Thyroid gland (tissue), 4 donors: ENCODE measurements around the gene RECQL. TPM values are rescaled to one million over a fixed set of nuclear protein-coding genes. Genes with fewer than 3 reads are reported as not detected.
"Not testable (repeated sequence)": the region's sequence is repeated elsewhere in the genome, so short reads cannot be mapped to it uniquely, and the experiment has no call there.

Experiments used
- DNase-seq, 2 donors: peaks; one replicate each; pipeline ENCODE4 v3.0.0-alpha.2; 2019
- H3K27ac ChIP-seq, 3 donors: fragments of 200-600 bp; sonication (generic); 1 replicate in 2 of 3; 2 replicates in 1 of 3; pipeline ENCODE4 v1.5.1; 2016 to 2019; ENCODE audit warnings: mild to moderate bottlenecking in 1 of 3, moderate library complexity in 1 of 3
- H3K27me3 ChIP-seq: fragments of 200-600 bp; sonication (generic); one replicate; pipeline ENCODE4 v1.5.1; 2019
- H3K36me3 ChIP-seq, 2 donors: fragments of 200-600 bp; sonication (generic); one replicate each; pipeline ENCODE4 v1.5.1; 2016 to 2019
- H3K4me1 ChIP-seq, 2 donors: fragments of 200-600 bp; sonication (generic); one replicate each; pipeline ENCODE4 v1.5.1; 2017 to 2019
- H3K4me3 ChIP-seq, 3 donors: fragments of 200-600 bp; sonication (generic); replicated peaks in 1 of 3; 1 replicate in 2 of 3; 2 replicates in 1 of 3; pipeline ENCODE4 v1.5.1; 2016; ENCODE audit warnings: mild to moderate bottlenecking in 1 of 3
- H3K9me3 ChIP-seq: fragments of 200-600 bp; sonication (generic); one replicate; pipeline ENCODE4 v1.5.1; 2017
- POLR2A ChIP-seq, 2 donors: fragments of 450-650 bp; IDR thresholded peaks; one replicate each; pipeline ENCODE4 v1.6.1; 2017; ENCODE audit warnings: antibody characterized with exemption in 2 of 2, mild to moderate bottlenecking in 2 of 2, moderate library complexity in 1 of 2
- WGBS, 2 donors: methylation state at CpG; one replicate each; pipeline ENCODE4 v1.1.5; 2017; 5-methylcytosine and 5-hydroxymethylcytosine counted together
- intact Hi-C: fragments of 100-400 bp; cut with DNase I; formaldehyde crosslinking; loops from one replicate; pipeline ENCODE4 v1.15.1; 2023
- total RNA-seq, 4 donors: library from RNA; depleted of rRNA; stranded (reverse); fragments of >200 nt; gene quantifications; one replicate each; pipeline ENCODE4 v1.2.3, GENCODE V29; 2016
- TF ChIP-seq, protein P1 (sequence below), 6 experiments: fragments of 200-600 bp in 3 of 6; fragments of 450-650 bp in 3 of 6; sonication (generic) in 3 of 6; IDR thresholded peaks; one replicate each; pipeline ENCODE4 v1.5.1; 2016 to 2019; ENCODE audit warnings: antibody characterized with exemption in 6 of 6, mild to moderate bottlenecking in 2 of 6, inconsistent platforms in 1 of 6, moderate library complexity in 1 of 6

Gene RECQL
- total RNA-seq, 4 donors from 2014 or later: 26.8 to 71.2 (median 46.4) TPM

DNA sequence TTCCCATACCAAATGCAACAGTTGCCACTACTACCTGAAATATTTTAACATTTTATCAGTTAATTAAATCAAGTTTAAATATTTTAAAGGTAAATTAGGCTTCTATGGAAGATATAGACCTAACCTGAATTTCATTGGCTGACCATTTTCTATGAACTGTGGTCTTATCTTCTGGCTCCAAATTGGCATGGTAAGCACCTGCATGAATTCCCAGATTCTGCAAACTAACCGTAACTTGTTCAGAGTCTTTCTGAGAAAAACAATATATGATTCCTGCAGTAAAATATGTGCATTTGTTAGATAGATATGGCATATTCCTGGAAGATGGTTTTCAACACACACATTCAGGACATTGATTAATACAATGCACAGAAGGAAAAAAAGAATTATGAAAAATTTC is 25.9 kb downstream of the RECQL start:
- peaks cover 10 to 31% of the 10 kb centered on the region in 2 donors for H3K36me3 ChIP-seq
- no peaks in the 10 kb centered on the region for H3K27me3 ChIP-seq
- H3K4me3 ChIP-seq: no peak overlapping the region
- no peak for DNase-seq
- H3K27ac ChIP-seq: no peak overlapping the region
- TF ChIP-seq, protein P1, sequence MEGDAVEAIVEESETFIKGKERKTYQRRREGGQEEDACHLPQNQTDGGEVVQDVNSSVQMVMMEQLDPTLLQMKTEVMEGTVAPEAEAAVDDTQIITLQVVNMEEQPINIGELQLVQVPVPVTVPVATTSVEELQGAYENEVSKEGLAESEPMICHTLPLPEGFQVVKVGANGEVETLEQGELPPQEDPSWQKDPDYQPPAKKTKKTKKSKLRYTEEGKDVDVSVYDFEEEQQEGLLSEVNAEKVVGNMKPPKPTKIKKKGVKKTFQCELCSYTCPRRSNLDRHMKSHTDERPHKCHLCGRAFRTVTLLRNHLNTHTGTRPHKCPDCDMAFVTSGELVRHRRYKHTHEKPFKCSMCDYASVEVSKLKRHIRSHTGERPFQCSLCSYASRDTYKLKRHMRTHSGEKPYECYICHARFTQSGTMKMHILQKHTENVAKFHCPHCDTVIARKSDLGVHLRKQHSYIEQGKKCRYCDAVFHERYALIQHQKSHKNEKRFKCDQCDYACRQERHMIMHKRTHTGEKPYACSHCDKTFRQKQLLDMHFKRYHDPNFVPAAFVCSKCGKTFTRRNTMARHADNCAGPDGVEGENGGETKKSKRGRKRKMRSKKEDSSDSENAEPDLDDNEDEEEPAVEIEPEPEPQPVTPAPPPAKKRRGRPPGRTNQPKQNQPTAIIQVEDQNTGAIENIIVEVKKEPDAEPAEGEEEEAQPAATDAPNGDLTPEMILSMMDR (IDR thresholded peaks at IDR 0.05): no peak
- TF ChIP-seq POLR2A (IDR thresholded peaks at IDR 0.05): no peak
- no peaks in the 10 kb centered on the region for H3K9me3 ChIP-seq
- H3K4me1 ChIP-seq: no peaks in the 10 kb centered on the region
- intact Hi-C loops: no loop called here
- 97 to 100% methylated on average over 1 of the region's 1 CpG for WGBS, 2 donors

DNA sequence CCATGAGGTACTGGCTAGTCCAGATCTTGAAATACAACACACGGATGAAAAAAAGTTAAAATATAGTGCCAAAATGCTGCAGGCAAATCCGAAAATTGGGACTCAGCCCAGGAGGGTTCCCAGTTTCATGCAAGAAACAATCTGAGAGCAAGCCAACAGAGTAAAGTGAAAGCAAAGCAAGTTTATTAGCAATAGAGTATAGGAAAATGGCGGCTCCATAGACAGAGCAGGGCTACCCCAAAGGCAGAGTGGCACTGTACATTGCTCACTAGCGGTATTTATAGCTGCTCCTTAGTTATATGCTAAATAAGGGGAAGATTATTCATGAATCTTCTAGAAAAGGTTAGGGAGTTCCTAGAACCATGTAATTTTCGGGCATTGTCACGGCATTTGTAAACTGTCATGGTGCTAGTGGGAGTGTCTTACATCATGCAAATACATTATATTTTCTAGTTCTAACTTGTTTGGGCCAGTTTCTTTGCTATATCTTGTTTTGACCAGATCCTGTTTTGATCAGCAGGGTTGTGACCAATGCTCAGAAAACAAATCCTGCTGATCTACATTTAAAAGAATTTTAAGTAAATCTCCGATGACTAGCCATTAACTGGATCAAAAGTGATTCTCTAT is 29.1 kb downstream of the RECQL start:
- Histone ChIP-seq H3K9me3 (no peaks in the 10 kb centered on the region), H3K36me3 (peaks cover 15 to 25% of the 10 kb centered on the region in 2 donors), H3K27me3 (no peaks in the 10 kb centered on the region), H3K4me1 (no peaks in the 10 kb centered on the region), H3K27ac (no peak overlapping the region), H3K4me3 (no peak overlapping the region)
- no peak for DNase-seq
- 96% methylated on average over 7 of the region's 7 CpGs for WGBS, 2 donors
- TF ChIP-seq, protein P1 (IDR thresholded peaks at IDR 0.05): no peak
- no peak for TF ChIP-seq POLR2A (IDR thresholded peaks at IDR 0.05)
- intact Hi-C loops: no loop called here

DNA sequence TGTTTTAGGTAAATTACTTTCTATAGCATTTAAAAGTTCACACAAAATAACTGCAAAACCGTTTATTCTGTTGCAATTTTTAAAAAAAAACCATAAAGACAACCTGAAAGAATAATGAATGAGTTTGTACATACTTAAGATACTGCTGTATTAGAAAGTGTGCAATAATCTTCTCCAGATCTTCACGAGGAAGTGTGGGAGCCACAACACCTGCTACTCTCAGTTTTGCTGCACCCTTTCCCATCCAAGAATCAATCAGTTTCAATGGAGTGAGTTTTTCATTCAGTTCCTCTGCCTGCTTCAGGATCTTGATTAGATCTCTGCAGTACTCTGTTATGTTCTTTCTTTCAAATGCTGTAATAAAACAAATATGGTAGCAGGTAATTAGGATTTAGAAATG is 30.1 kb downstream of the RECQL start:
- DNase-seq: no peak
- no peak overlapping the region for H3K27ac ChIP-seq
- no peaks in the 10 kb centered on the region for H3K9me3 ChIP-seq
- 88 to 89% methylated on average over 2 of the region's 2 CpGs for WGBS, 2 donors
- intact Hi-C loops: no loop called here
- TF ChIP-seq, protein P1 (IDR thresholded peaks at IDR 0.05): no peak
- TF ChIP-seq POLR2A (IDR thresholded peaks at IDR 0.05): no peak
- H3K27me3 ChIP-seq: no peaks in the 10 kb centered on the region
- no peak overlapping the region for H3K4me3 ChIP-seq
- no peaks in the 10 kb centered on the region for H3K4me1 ChIP-seq
- peaks cover 15 to 25% of the 10 kb centered on the region in 2 donors for H3K36me3 ChIP-seq

DNA sequence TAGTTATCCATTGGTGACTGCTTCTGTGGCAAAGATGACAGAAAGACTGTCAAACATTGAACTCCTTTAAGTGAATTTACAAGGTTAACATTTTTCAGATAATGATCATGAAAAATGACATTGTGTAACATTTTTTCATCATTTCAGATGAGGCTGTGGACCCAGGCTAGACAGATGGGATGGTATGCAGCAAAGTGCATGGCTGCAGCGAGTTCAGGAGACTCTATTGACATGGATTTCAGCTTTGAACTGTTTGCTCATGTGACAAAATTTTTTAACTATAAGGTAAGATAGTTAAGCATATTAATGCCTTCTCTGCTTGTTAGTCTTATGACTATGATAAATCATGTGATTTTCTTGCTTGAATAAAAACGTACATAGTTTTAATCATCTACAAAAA is 34.1 kb downstream of the RECQL start:
- H3K4me1 ChIP-seq, H3K27ac ChIP-seq, DNase-seq, intact Hi-C loops, H3K4me3 ChIP-seq, H3K9me3 ChIP-seq, H3K27me3 ChIP-seq: not testable (repeated sequence)
- 94 to 96% methylated on average over 2 of the region's 2 CpGs for WGBS, 2 donors
- H3K36me3 ChIP-seq: peaks cover 9 to 33% of the 10 kb centered on the region in 2 donors

DNA sequence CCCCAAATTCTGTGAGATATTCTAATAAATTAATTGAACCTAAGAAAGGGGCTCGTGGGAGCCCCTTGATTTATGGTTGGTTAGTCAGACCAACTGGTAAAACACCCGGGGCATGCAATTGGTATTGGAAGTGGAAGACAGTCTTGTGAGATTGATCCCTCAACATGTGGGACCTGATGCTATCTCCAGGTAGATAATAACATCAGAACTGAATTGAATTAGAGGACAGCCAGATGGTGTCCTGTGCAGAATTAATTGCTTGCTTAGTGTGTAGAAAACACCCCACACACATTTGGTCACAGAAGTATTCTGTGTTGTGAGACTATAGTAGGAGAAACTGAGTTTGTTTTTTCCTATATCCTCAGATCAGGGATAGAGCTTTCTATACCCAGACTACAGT is 42.0 kb downstream of the RECQL start:
- 91 to 94% methylated on average over 2 of the region's 2 CpGs for WGBS, 2 donors
- no peak for DNase-seq
- peaks cover 36 to 45% of the 10 kb centered on the region in 2 donors for H3K36me3 ChIP-seq
- TF ChIP-seq POLR2A (IDR thresholded peaks at IDR 0.05): no peak
- TF ChIP-seq, protein P1 (IDR thresholded peaks at IDR 0.05): no peak
- no peaks in the 10 kb centered on the region for H3K4me1 ChIP-seq
- H3K27ac ChIP-seq: no peak overlapping the region
- intact Hi-C loops: no loop called here
- no peaks in the 10 kb centered on the region for H3K9me3 ChIP-seq
- H3K27me3 ChIP-seq: no peaks in the 10 kb centered on the region
- H3K4me3 ChIP-seq: no peak overlapping the region
